Suprapubic skin (tissue), 4 donors: ENCODE data around the gene CTAGE6. TPM values are rescaled to one million over a fixed set of nuclear protein-coding genes. Genes with fewer than 3 reads are reported as not detected.
A peak's percentile ranks its signal among the peaks of the same experiment; 100 is the strongest.
"Not testable (repeated sequence)": the region's sequence is repeated elsewhere in the genome, so short reads cannot be mapped to it uniquely, and the experiment has no call there.

Source experiments
- DNase-seq, 2 donors: peaks; one replicate each; pipeline ENCODE4 v3.0.0-alpha.2; 2019; ENCODE audit warnings: low spot score in 2 of 2
- H3K27ac ChIP-seq: fragments of 200-600 bp; sonication (generic); one replicate; pipeline ENCODE4 v1.5.1; 2019
- H3K27me3 ChIP-seq: fragments of 200-600 bp; sonication (generic); one replicate; pipeline ENCODE4 v1.5.1; 2019
- H3K36me3 ChIP-seq: fragments of 200-600 bp; sonication (generic); one replicate; pipeline ENCODE4 v1.5.1; 2019
- H3K4me1 ChIP-seq: fragments of 200-600 bp; sonication (generic); one replicate; pipeline ENCODE4 v1.5.1; 2019
- H3K4me3 ChIP-seq: fragments of 200-600 bp; sonication (generic); one replicate; pipeline ENCODE4 v1.5.1; 2019; ENCODE audit warnings: mild to moderate bottlenecking
- H3K9me3 ChIP-seq: fragments of 200-600 bp; sonication (generic); one replicate; pipeline ENCODE4 v1.5.1; 2019
- WGBS: methylation state at CpG from one replicate; pipeline ENCODE4 v1.1.5; 2018; 5-methylcytosine and 5-hydroxymethylcytosine counted together
- total RNA-seq, 4 donors: library from RNA; depleted of rRNA; stranded (reverse); fragments of >200 nt; gene quantifications; one replicate each; pipeline ENCODE4 v1.1.0, GENCODE V29; 2016

Gene CTAGE6
- 1 to 10 TPM in 1 of 4 donors, not detected in 3; 4.7 TPM for total RNA-seq

GRCh38 chr7:143757596-143757995 is at the start of gene CTAGE6:
CTAGE6 (minus strand) TSS chr7:143757696; CDS start chr7:143757658, 38 bp downstream.
- H3K27me3 ChIP-seq, H3K4me3 ChIP-seq, H3K36me3 ChIP-seq, H3K9me3 ChIP-seq, H3K4me1 ChIP-seq, DNase-seq, H3K27ac ChIP-seq: not testable (repeated sequence)
- no CpG with 5 or more reads among the region's 19 CpGs for WGBS

- not testable (repeated sequence) for DNase-seq, H3K9me3 ChIP-seq
- no CpG with 5 or more reads among the region's 5 CpGs for WGBS
Measured at GRCh38 chr7:143806664-143807071, 49.2 kb upstream of the CTAGE6 start.

DNA sequence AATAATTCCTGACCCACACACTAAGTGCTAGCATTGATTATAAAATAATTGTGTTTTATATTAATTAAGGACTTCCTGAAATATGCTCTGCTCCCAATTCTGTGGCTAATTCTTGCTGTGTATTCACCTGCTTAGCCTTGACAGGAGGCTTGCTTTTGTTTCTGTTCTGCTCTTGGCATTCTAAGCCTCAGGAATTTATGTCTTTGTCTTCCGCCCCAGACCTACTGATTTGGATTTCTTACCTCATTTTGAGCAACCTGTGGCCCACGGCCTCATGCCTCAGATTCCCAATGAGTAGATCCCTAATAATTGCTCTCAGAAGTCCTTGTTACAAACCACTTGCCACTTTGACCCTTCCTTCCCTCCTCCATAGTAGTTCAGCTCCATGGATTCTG is 40.4 kb upstream of the CTAGE6 start:
- 81% methylated on average over 2 of the region's 2 CpGs for WGBS
- H3K27ac ChIP-seq = not testable (repeated sequence)

More at GRCh38 chr7:143806664-143807071, 49.2 kb upstream of the CTAGE6 start:
- H3K36me3 ChIP-seq, H3K27ac ChIP-seq, H3K27me3 ChIP-seq, H3K4me1 ChIP-seq, H3K4me3 ChIP-seq: not testable (repeated sequence)

GRCh38 chr7:143797119-143797895 is 39.8 kb upstream of the CTAGE6 start:
- DNase-seq = peak in 1 of 2 donors; percentile 16
- H3K9me3 ChIP-seq, H3K36me3 ChIP-seq, H3K4me3 ChIP-seq, H3K4me1 ChIP-seq, H3K27me3 ChIP-seq, H3K27ac ChIP-seq: not testable (repeated sequence)
- WGBS = no CpG with 5 or more reads among the region's 6 CpGs

More for the DNA sequence above, 40.4 kb upstream of the CTAGE6 start:
- not testable (repeated sequence) for DNase-seq, H3K27me3 ChIP-seq, H3K9me3 ChIP-seq, H3K4me1 ChIP-seq, H3K36me3 ChIP-seq, H3K4me3 ChIP-seq

DNA sequence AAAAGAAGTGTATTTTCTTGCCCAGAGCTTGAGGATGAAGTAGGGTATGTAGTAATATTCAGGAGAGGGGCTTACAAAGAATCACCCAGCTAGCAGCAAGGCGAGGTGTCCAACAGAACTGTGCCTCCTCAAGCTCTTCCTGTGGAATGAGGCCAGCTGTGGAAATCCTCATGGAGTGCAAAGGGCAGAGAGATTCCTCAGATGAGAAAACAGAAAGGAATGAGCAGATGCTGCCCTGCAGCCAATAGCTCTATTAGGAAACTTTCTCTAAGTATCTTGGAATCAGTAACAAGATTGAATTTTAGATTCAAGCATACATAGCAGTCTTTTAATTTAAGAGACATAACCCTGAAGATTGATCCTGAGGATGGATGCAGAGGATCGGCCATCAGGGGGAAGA is 38.2 kb upstream of the CTAGE6 start:
- WGBS = no CpG with 5 or more reads among the region's 2 CpGs
- not testable (repeated sequence) for DNase-seq

GRCh38 chr7:143792633-143793032 is 35.1 kb upstream of the CTAGE6 start:
- H3K27me3 ChIP-seq, DNase-seq, H3K36me3 ChIP-seq, H3K9me3 ChIP-seq, H3K27ac ChIP-seq, H3K4me3 ChIP-seq, H3K4me1 ChIP-seq: not testable (repeated sequence)
- 100% methylated on average over 2 of the region's 2 CpGs for WGBS

More for the DNA sequence above, 38.2 kb upstream of the CTAGE6 start:
- not testable (repeated sequence) for H3K4me1 ChIP-seq, H3K27me3 ChIP-seq, H3K4me3 ChIP-seq, H3K9me3 ChIP-seq, H3K36me3 ChIP-seq, H3K27ac ChIP-seq

- DNase-seq, H3K4me3 ChIP-seq, H3K9me3 ChIP-seq, H3K27me3 ChIP-seq, H3K36me3 ChIP-seq, H3K4me1 ChIP-seq, H3K27ac ChIP-seq: not testable (repeated sequence)
- WGBS = no CpG with 5 or more reads among the region's 7 CpGs
Measured at GRCh38 chr7:143785415-143786182, 28.1 kb upstream of the CTAGE6 start.

GRCh38 chr7:143779591-143779990 is 22.1 kb upstream of the CTAGE6 start:
- not testable (repeated sequence) for H3K4me3 ChIP-seq, DNase-seq, H3K9me3 ChIP-seq, H3K27me3 ChIP-seq, H3K36me3 ChIP-seq, H3K4me1 ChIP-seq, H3K27ac ChIP-seq
- WGBS = no CpG with 5 or more reads among the region's 2 CpGs

DNA sequence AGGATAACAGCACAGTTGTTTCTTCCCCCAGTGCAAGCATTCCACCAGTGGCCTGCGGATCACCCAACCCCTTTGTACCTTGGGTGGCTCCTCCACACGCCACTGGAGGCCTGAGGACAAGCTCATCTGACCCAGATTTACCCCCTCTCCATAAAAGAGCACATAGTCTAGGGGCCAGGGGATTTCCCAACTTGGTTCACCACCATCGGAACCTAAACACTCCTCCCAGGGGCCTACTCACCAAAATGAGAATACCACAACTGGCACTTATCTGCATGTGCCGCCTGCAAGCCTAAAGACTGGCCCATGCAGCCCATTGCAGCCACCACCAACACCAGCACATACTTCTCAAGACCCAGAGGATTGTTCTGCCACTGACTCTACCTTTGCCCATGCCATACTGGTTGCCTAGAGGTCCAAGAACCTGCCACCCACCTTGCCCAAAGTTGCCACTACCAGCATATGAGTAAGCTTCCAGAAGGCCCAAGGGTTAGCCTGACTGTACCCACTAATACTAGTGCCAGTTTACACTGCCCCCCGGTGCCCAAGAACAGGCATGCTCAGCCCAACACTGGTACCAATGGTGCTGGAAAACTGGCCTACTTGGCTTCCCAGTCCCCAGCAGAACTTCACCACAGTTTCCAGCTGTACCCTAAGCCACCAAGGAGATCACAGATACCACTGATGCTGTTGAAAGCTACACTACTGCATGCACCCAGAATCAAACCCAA is 15.4 kb upstream of the CTAGE6 start:
- H3K36me3 ChIP-seq, DNase-seq, H3K27me3 ChIP-seq, H3K4me1 ChIP-seq, H3K27ac ChIP-seq, H3K9me3 ChIP-seq, H3K4me3 ChIP-seq: not testable (repeated sequence)
- no CpG with 5 or more reads among the region's 5 CpGs for WGBS

DNA sequence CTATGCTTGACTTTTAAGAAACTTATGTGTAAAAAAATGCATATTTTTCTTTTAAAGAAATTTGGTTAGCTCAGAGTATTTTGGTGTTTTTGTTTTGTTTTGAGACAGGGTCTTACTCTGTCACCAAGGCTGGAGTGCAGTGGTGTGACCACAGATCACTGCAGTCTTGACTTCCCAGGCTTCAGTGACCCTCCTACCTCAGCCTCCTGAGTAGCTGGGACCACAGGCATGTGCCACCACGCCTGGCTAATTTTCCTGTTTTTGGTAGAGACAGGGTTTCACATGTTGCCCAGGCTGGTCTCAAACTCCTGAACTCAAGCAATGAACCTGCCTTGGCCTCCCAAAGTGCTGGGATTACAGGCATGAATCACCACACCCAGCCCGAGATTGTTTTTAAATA is 10.0 kb upstream of the CTAGE6 start:
- not testable (repeated sequence) for H3K27me3 ChIP-seq, H3K36me3 ChIP-seq, H3K9me3 ChIP-seq, H3K4me3 ChIP-seq, H3K27ac ChIP-seq, H3K4me1 ChIP-seq
- 68% methylated on average over 2 of the region's 2 CpGs for WGBS
- DNase-seq = peak in 1 of 2 donors; percentile 34

- not testable (repeated sequence) for H3K27me3 ChIP-seq, H3K27ac ChIP-seq, H3K36me3 ChIP-seq, H3K4me3 ChIP-seq, DNase-seq, H3K9me3 ChIP-seq, H3K4me1 ChIP-seq
- WGBS = 0% methylated on average over 2 of the region's 5 CpGs
Measured at GRCh38 chr7:143765678-143766077, 8.2 kb upstream of the CTAGE6 start.

DNA sequence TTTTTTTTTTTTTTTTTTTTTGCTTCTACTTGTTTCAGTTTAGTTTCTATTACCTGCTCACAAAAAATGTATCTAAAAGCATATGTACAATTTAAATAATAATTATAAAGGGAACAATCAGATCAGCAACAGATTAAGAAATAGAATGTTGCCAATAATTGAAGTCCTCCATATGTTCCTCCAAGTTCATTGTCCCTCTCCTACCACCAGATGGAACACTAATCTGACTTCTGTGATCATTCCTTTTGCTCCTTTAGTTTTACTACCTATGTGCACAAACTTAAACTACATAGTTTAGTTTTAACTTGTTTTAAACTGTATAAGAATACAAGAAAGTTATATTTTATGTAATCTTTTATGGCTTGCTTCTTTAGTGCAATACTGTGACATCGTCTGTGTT is 5.6 kb upstream of the CTAGE6 start:
- not testable (repeated sequence) for H3K9me3 ChIP-seq, H3K36me3 ChIP-seq, DNase-seq, H3K27ac ChIP-seq, H3K4me3 ChIP-seq, H3K4me1 ChIP-seq, H3K27me3 ChIP-seq
- no CpG with 5 or more reads among the region's 1 CpG for WGBS

GRCh38 chr7:143745340-143745739 is 12.2 kb downstream of the CTAGE6 start:
- DNase-seq = not testable (repeated sequence)

More at GRCh38 chr7:143745340-143745739, 12.2 kb downstream of the CTAGE6 start:
- not testable (repeated sequence) for H3K27ac ChIP-seq, H3K27me3 ChIP-seq, H3K36me3 ChIP-seq, H3K4me3 ChIP-seq, H3K4me1 ChIP-seq, H3K9me3 ChIP-seq
- no CpG with 5 or more reads among the region's 4 CpGs for WGBS
